Stimulated activated CD8-positive, alpha-beta memory T cell treated with anti-CD3 and anti-CD28 coated beads, Interleukin-12 subunit alpha, Interleukin-12 subunit beta, amount 100 ng/mL, for 24 hours (primary cell): ENCODE measurements around the gene OR10P1.

ENCODE experiments used
- DNase-seq: peaks from one replicate; pipeline ENCODE4 v3.0.0-alpha.2; 2020; ENCODE audit errors: extremely low read depth

The OR10P1 gene

GRCh38 chr12:55651299-55651683, 14.6 kb downstream of the OR10P1 start:
- DNase-seq = no peak

- DNase-seq = no peak
Observed at GRCh38 chr12:55652352-55652751, 15.7 kb downstream of the OR10P1 start.

- DNase-seq = no peak
Observed at GRCh38 chr12:55653031-55653430, 16.3 kb downstream of the OR10P1 start.

GRCh38 chr12:55654511-55655214, 18.0 kb downstream of the OR10P1 start:
- no peak for DNase-seq

- DNase-seq = no peak
Observed at GRCh38 chr12:55657212-55657611, 20.5 kb downstream of the OR10P1 start.

GRCh38 chr12:55658212-55658611, 21.5 kb downstream of the OR10P1 start:
- no peak for DNase-seq

- no peak for DNase-seq
Observed at GRCh38 chr12:55658635-55659391, 22.1 kb downstream of the OR10P1 start.

GRCh38 chr12:55659486-55660385, 23.0 kb downstream of the OR10P1 start:
- no peak for DNase-seq

GRCh38 chr12:55663391-55663790, 26.7 kb downstream of the OR10P1 start:
- no peak for DNase-seq

GRCh38 chr12:55664826-55665225, 28.1 kb downstream of the OR10P1 start:
- DNase-seq = no peak

GRCh38 chr12:55666508-55666907, 29.8 kb downstream of the OR10P1 start:
- no peak for DNase-seq

- DNase-seq = no peak
Observed at GRCh38 chr12:55670276-55670675, 33.6 kb downstream of the OR10P1 start.

GRCh38 chr12:55671746-55672145, 35.1 kb downstream of the OR10P1 start:
- DNase-seq = no peak

- DNase-seq = no peak
Observed at GRCh38 chr12:55673638-55674037, 36.9 kb downstream of the OR10P1 start.

GRCh38 chr12:55675666-55676065, 39.0 kb downstream of the OR10P1 start:
- DNase-seq = no peak

GRCh38 chr12:55676707-55677106, 40.0 kb downstream of the OR10P1 start:
- no peak for DNase-seq

GRCh38 chr12:55679691-55680090, 43.0 kb downstream of the OR10P1 start:
- DNase-seq = no peak

GRCh38 chr12:55681142-55682077, 44.7 kb downstream of the OR10P1 start:
- DNase-seq = no peak

GRCh38 chr12:55682087-55682796, 45.5 kb downstream of the OR10P1 start:
- DNase-seq = no peak

GRCh38 chr12:55683676-55684075, 47.0 kb downstream of the OR10P1 start:
- no peak for DNase-seq
